Measurements from ENCODE around the gene MATN4. TPM values are rescaled to one million over a fixed set of nuclear protein-coding genes. Genes with fewer than 3 reads are reported as not detected.

Gene MATN4
- not detected for total RNA-seq
- total RNA-seq (2013) = not detected

- H3K27me3 Mint-ChIP-seq (ENCODE audit: low read depth in 2 of 2) = peaks cover 38 to 40% of the 10 kb centered on the region in 2 donors
These were observed at the start of gene MATN4 for GRCh38 chr20:45308117-45308778. TSS of gene MATN4 (minus strand) at chr20:45308299. CDS start at chr20:45305582, 2,717 bp downstream.

GRCh38 chr20:45355209-45356084 lies 47.3 kb upstream of the MATN4 start:
- H3K9me3 ChIP-seq (ENCODE audit: control insufficient read depth, insufficient read depth, low read length) = no peaks in the 10 kb centered on the region
- no peaks in the 10 kb centered on the region for H3K36me3 ChIP-seq (ENCODE audit: control insufficient read depth, insufficient read depth, low read length)
- no peaks in the 10 kb centered on the region for H3K9me3 Mint-ChIP-seq
- DNase-seq = no peak
- no peaks in the 10 kb centered on the region for H3K27me3 Mint-ChIP-seq (ENCODE audit: low read depth in 2 of 2)
- 54% methylated on average over 3 of the region's 5 CpGs for WGBS (ENCODE audit: insufficient coverage)
- H3K27ac ChIP-seq (ENCODE audit: low read length) = no peak overlapping the region
- no peak for TF ChIP-seq CTCF (IDR thresholded peaks at IDR 0.05)
- H3K4me3 ChIP-seq (ENCODE audit: low read length) = no peak overlapping the region
- H3K27ac Mint-ChIP-seq = no peak overlapping the region
- no peaks in the 10 kb centered on the region for H3K4me1 ChIP-seq (ENCODE audit: control insufficient read depth, insufficient read depth, low read length)
- no peaks in the 10 kb centered on the region for H3K36me3 Mint-ChIP-seq
- intact Hi-C loops (cut with micrococcal nuclease) = loop anchor here (10.0 kb wide), 1 partner anchor 61 kb away; no protein-coding TSS in a partner anchor
- H3K4me3 Mint-ChIP-seq = no peak overlapping the region
- H3K4me1 Mint-ChIP-seq = no peaks in the 10 kb centered on the region
- H3K27me3 ChIP-seq (ENCODE audit: control insufficient read depth, insufficient read depth, low read length) = no peaks in the 10 kb centered on the region
- no peak for ATAC-seq

More at GRCh38 chr20:45308117-45308778, at the start of gene MATN4:
- 65% methylated on average over 19 of the region's 20 CpGs for WGBS (ENCODE audit: insufficient coverage)
- Mint-ChIP-seq H3K4me3 (no peak within 1 kb of the TSS), H3K36me3 (no peaks in the 10 kb centered on the region), H3K4me1 (peaks cover 0 to 6% of the 10 kb centered on the region in 2 donors), H3K9me3 (no peaks in the 10 kb centered on the region), H3K27ac (no peak within 1 kb of the TSS)
- no peak for ATAC-seq
- TF ChIP-seq CTCF (IDR thresholded peaks at IDR 0.05) = no peak
- intact Hi-C loops (cut with micrococcal nuclease) = no loop called here
- Histone ChIP-seq H3K9me3 (ENCODE audit: control insufficient read depth, insufficient read depth, low read length) (no peaks in the 10 kb centered on the region), H3K27me3 (ENCODE audit: control insufficient read depth, insufficient read depth, low read length) (peaks cover 6% of the 10 kb centered on the region), H3K36me3 (ENCODE audit: control insufficient read depth, insufficient read depth, low read length) (no peaks in the 10 kb centered on the region), H3K27ac (ENCODE audit: low read length) (no peak within 1 kb of the TSS), H3K4me1 (ENCODE audit: control insufficient read depth, insufficient read depth, low read length) (peaks cover 3% of the 10 kb centered on the region), H3K4me3 (ENCODE audit: low read length) (no peak within 1 kb of the TSS)
- DNase-seq = no peak

GRCh38 chr20:45354423-45355208 lies 46.5 kb upstream of the MATN4 start:
- DNase-seq (no peak), ATAC-seq (no peak)
- no peaks in the 10 kb centered on the region for H3K9me3 Mint-ChIP-seq
- Histone ChIP-seq H3K4me1 (ENCODE audit: control insufficient read depth, insufficient read depth, low read length) (no peaks in the 10 kb centered on the region), H3K9me3 (ENCODE audit: control insufficient read depth, insufficient read depth, low read length) (no peaks in the 10 kb centered on the region), H3K27me3 (ENCODE audit: control insufficient read depth, insufficient read depth, low read length) (no peaks in the 10 kb centered on the region), H3K4me3 (ENCODE audit: low read length) (no peak overlapping the region), H3K36me3 (ENCODE audit: control insufficient read depth, insufficient read depth, low read length) (no peaks in the 10 kb centered on the region), H3K27ac (ENCODE audit: low read length) (no peak overlapping the region)
- TF ChIP-seq CTCF (IDR thresholded peaks at IDR 0.05) = no peak
- WGBS (ENCODE audit: insufficient coverage) = 78% methylated on average over 9 of the region's 9 CpGs
- H3K27me3 Mint-ChIP-seq (ENCODE audit: low read depth in 2 of 2) = no peaks in the 10 kb centered on the region
- intact Hi-C loops (cut with micrococcal nuclease) = loop anchor here (10.0 kb wide), 1 partner anchor 60 kb away; no protein-coding TSS in a partner anchor
- no peak overlapping the region for H3K27ac Mint-ChIP-seq
- no peak overlapping the region for H3K4me3 Mint-ChIP-seq
- H3K36me3 Mint-ChIP-seq = no peaks in the 10 kb centered on the region
- no peaks in the 10 kb centered on the region for H3K4me1 Mint-ChIP-seq
